Measurements from ENCODE around the gene ESYT3. TPM values are rescaled to one million over a fixed set of nuclear protein-coding genes. Genes with fewer than 3 reads are reported as not detected.
"Not testable (repeated sequence)": the region's sequence is repeated elsewhere in the genome, so short reads cannot be mapped to it uniquely, and the experiment has no call there.

The ESYT3 gene
- total RNA-seq, 1 donor, result 0.72 TPM

DNA sequence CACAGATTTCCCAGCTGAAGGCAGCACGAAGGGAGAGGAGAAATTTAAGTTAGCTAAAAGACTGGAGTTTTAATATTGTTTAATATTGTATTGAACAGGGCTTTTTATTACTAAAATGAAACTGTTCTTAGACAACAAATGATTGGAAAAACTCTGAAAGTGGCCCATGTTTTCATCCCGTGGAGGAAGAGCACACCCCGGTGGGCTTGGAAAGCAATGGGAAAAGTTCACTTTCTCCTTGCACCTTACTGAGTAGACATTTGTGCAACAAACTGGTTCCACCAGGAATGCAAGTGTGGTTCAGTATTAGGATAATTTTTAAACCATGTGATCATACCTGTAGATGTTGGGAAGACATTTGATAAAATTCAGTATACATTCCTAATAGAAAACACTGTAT lies 8.2 kb upstream of the ESYT3 start:
- Histone ChIP-seq H2AFZ (ENCODE audit: low read length) (no peak overlapping the region), H3K79me2 (ENCODE audit: insufficient read depth, low read length) (no peaks in the 10 kb centered on the region), H3K9me3 (ENCODE audit: low read depth, low read length) (no peaks in the 10 kb centered on the region), H3K27ac (ENCODE audit: low read depth, low read length) (no peak overlapping the region), H4K20me1 (ENCODE audit: insufficient read depth, low read length) (no peaks in the 10 kb centered on the region), H3K4me2 (ENCODE audit: insufficient read depth, low read length) (no peak overlapping the region), H3K36me3 (ENCODE audit: insufficient read depth, low read length) (no peaks in the 10 kb centered on the region), H3K27me3 (ENCODE audit: insufficient read depth, low read length) (peaks cover 6% of the 10 kb centered on the region), H3K4me3 (ENCODE audit: insufficient read depth, low read length) (no peak overlapping the region), H3K4me1 (ENCODE audit: insufficient read depth, low read length) (no peaks in the 10 kb centered on the region)
- DNase-seq (ENCODE audit: insufficient read length, low spot score, missing footprints), result peak; percentile 80
- TF ChIP-seq CTCF (IDR thresholded peaks at IDR 0.05; ENCODE audit: extremely low read depth, low read depth, low read length), result peak; percentile 63

GRCh38 chr3:138426754-138427153 lies 7.7 kb upstream of the ESYT3 start:
- H3K4me1 ChIP-seq (ENCODE audit: insufficient read depth, low read length); H2AFZ ChIP-seq (ENCODE audit: low read length); H3K4me2 ChIP-seq (ENCODE audit: insufficient read depth, low read length); H3K79me2 ChIP-seq (ENCODE audit: insufficient read depth, low read length); DNase-seq (ENCODE audit: insufficient read length, low spot score, missing footprints); H3K4me3 ChIP-seq (ENCODE audit: insufficient read depth, low read length); H3K9me3 ChIP-seq (ENCODE audit: low read depth, low read length); H3K36me3 ChIP-seq (ENCODE audit: insufficient read depth, low read length); H3K27ac ChIP-seq (ENCODE audit: low read depth, low read length); H4K20me1 ChIP-seq (ENCODE audit: insufficient read depth, low read length); H3K27me3 ChIP-seq (ENCODE audit: insufficient read depth, low read length): not testable (repeated sequence)

GRCh38 chr3:138429665-138430064 lies 4.8 kb upstream of the ESYT3 start:
- TF ChIP-seq CTCF (IDR thresholded peaks at IDR 0.05; ENCODE audit: extremely low read depth, low read depth, low read length), result no peak
- Histone ChIP-seq H3K27me3 (ENCODE audit: insufficient read depth, low read length) (peaks cover 29% of the 10 kb centered on the region), H3K4me1 (ENCODE audit: insufficient read depth, low read length) (peaks cover under 1% of the 10 kb centered on the region), H3K4me2 (ENCODE audit: insufficient read depth, low read length) (no peak overlapping the region), H3K27ac (ENCODE audit: low read depth, low read length) (no peak overlapping the region), H4K20me1 (ENCODE audit: insufficient read depth, low read length) (no peaks in the 10 kb centered on the region), H3K79me2 (ENCODE audit: insufficient read depth, low read length) (no peaks in the 10 kb centered on the region), H3K9me3 (ENCODE audit: low read depth, low read length) (no peaks in the 10 kb centered on the region), H2AFZ (ENCODE audit: low read length) (no peak overlapping the region), H3K4me3 (ENCODE audit: insufficient read depth, low read length) (no peak overlapping the region), H3K36me3 (ENCODE audit: insufficient read depth, low read length) (no peaks in the 10 kb centered on the region)
- no peak for DNase-seq (ENCODE audit: insufficient read length, low spot score, missing footprints)

DNA sequence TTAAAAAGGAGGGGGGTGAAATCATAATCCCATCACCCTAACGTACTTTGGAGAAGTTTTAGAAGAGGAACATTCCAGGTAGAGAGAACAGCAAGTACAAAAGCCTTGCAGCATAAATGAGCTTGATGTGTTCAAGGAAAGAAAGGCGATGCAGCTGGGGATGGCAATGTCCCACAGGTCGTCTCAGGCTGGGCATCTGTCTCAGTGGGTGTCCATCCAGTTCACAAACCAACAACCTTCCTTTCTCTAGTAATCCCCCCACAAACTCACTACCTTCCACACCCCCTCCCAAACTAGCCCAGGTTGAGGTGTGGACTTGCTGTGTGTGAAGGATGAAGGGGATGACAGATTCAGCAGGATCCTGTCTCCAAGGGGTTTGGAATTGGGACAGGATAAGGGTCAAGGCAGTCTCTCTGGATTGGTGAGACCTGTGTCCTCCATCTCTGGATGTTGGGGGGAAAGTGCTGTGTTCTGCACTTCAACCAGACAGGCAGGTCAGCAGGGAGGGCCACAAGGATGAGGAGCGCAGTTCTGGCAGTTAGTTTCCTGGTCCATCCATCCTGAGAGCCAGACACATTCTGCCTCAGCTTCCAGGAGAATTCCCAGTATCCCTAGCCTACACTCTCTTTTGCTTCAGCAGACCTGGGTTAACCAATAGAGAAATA lies 1.7 kb upstream of the ESYT3 start:
- no peak overlapping the region for H3K4me2 ChIP-seq (ENCODE audit: insufficient read depth, low read length)
- H4K20me1 ChIP-seq (ENCODE audit: insufficient read depth, low read length), result no peaks in the 10 kb centered on the region
- no peak overlapping the region for H2AFZ ChIP-seq (ENCODE audit: low read length)
- H3K27me3 ChIP-seq (ENCODE audit: insufficient read depth, low read length), result peaks cover 45% of the 10 kb centered on the region
- H3K4me1 ChIP-seq (ENCODE audit: insufficient read depth, low read length), result peaks cover 6% of the 10 kb centered on the region
- TF ChIP-seq CTCF (IDR thresholded peaks at IDR 0.05; ENCODE audit: extremely low read depth, low read depth, low read length), result no peak
- H3K36me3 ChIP-seq (ENCODE audit: insufficient read depth, low read length), result no peaks in the 10 kb centered on the region
- H3K9me3 ChIP-seq (ENCODE audit: low read depth, low read length), result no peaks in the 10 kb centered on the region
- no peak overlapping the region for H3K27ac ChIP-seq (ENCODE audit: low read depth, low read length)
- H3K79me2 ChIP-seq (ENCODE audit: insufficient read depth, low read length), result no peaks in the 10 kb centered on the region
- DNase-seq (ENCODE audit: insufficient read length, low spot score, missing footprints), result peak; percentile 86
- H3K4me3 ChIP-seq (ENCODE audit: insufficient read depth, low read length), result no peak overlapping the region

Data from osteoblast (primary cell).